IPS-NIHi11 (cell line): ENCODE results near the gene FUZ.

Experiments used
- DNase-seq: peaks from one replicate; pipeline ENCODE4 v3.0.0; 2012; ENCODE audit warnings: mixed read lengths, low spot score

Gene FUZ

GRCh38 chr19:49805822-49806619 is 7.1 kb downstream of the FUZ start:
- no peak for DNase-seq

GRCh38 chr19:49803529-49803856 is 9.6 kb downstream of the FUZ start:
- no peak for DNase-seq

GRCh38 chr19:49802836-49803528 is 10.1 kb downstream of the FUZ start:
- no peak for DNase-seq

GRCh38 chr19:49801966-49802661 is 11.0 kb downstream of the FUZ start:
- peak; percentile 91 for DNase-seq

GRCh38 chr19:49801401-49801888 is 11.6 kb downstream of the FUZ start:
- no peak for DNase-seq

GRCh38 chr19:49800771-49801170 is 12.3 kb downstream of the FUZ start:
- DNase-seq: no peak

- DNase-seq: peak; percentile 77
These were observed 13.2 kb downstream of the FUZ start for GRCh38 chr19:49799798-49800376.

- DNase-seq: no peak
These were observed 13.8 kb downstream of the FUZ start for GRCh38 chr19:49799271-49799797.

GRCh38 chr19:49798574-49798973 is 14.5 kb downstream of the FUZ start:
- DNase-seq: no peak

GRCh38 chr19:49795615-49796014 is 17.5 kb downstream of the FUZ start:
- DNase-seq: no peak

- DNase-seq: no peak
These were observed 19.6 kb downstream of the FUZ start for GRCh38 chr19:49793561-49793840.

- DNase-seq: no peak
These were observed 20.1 kb downstream of the FUZ start for GRCh38 chr19:49792829-49793560.

- no peak for DNase-seq
These were observed 21.2 kb downstream of the FUZ start for GRCh38 chr19:49791776-49792445.

GRCh38 chr19:49790866-49791265 is 22.2 kb downstream of the FUZ start:
- no peak for DNase-seq

- no peak for DNase-seq
These were observed 24.2 kb downstream of the FUZ start for GRCh38 chr19:49788857-49789256.

- no peak for DNase-seq
These were observed 25.3 kb downstream of the FUZ start for GRCh38 chr19:49787746-49788145.

GRCh38 chr19:49786376-49786820 is 26.7 kb downstream of the FUZ start:
- DNase-seq: no peak

- no peak for DNase-seq
These were observed 30.6 kb downstream of the FUZ start for GRCh38 chr19:49782515-49782914.

- no peak for DNase-seq
These were observed 31.7 kb downstream of the FUZ start for GRCh38 chr19:49781394-49781793.

- peak; percentile 8 for DNase-seq
These were observed 32.2 kb downstream of the FUZ start for GRCh38 chr19:49780861-49781260.
